Measurements from ENCODE around the gene MIS12.

Gene MIS12

DNA sequence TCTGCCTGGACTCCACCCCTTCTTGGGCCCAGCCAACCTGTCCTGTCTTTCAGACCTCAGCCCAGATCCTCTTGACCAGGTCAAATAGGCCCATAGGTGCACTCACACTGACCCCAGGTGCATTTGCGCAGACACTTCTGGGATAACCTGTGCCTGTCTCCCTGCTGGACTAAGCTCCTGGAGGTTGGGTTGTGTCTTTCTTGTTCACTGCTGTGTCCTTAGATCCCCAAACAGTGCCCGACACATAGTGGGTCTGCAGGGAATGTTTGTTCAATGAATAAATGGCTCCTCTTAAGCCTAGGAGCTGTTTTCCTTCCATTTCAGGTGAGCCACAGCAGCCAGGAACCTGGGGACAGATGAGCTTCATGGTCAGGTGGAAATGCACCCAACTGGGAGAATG, 49.1 kb downstream of the MIS12 start:
- no peak for DNase-seq (ENCODE audit: low spot score)

DNA sequence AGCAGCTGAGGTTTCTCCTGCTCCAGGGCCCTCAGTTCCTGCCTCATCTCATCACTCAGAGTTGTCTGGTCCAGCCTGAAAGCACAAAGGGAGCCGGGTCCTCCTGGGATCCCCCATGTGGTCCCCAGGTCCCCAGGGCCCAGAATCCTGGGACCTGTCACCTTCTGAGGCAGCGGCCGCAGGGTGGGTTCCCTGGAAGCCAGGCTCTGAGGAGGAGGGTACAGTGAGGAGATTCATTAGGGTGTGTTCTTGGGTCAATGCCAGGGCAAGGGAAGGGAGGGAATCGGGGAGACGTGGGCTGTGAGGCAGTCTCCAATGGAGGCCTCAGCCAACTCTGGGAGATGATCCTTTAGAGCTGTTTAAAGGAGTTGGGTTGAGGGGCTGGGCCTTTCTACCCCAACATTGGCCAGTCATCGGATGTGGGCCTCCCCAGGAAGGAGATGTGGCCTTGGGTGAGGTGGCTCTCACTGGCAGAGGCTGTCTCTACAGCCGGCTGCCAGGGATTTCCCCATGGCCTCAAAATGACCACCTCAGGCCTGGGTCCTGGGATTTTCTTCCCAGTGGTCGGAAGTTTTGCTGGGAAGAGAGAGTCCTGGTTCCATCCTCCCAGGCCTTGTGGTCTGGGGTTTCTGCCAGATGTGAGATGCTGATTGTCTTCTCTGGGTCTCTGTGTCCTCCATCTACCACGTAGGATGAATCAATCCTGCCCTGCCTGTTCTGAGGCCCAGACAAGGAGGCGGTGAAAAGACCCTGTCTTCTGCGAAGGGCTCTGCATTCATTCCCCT, 50.7 kb downstream of the MIS12 start:
- no peak for DNase-seq (ENCODE audit: low spot score)

DNA sequence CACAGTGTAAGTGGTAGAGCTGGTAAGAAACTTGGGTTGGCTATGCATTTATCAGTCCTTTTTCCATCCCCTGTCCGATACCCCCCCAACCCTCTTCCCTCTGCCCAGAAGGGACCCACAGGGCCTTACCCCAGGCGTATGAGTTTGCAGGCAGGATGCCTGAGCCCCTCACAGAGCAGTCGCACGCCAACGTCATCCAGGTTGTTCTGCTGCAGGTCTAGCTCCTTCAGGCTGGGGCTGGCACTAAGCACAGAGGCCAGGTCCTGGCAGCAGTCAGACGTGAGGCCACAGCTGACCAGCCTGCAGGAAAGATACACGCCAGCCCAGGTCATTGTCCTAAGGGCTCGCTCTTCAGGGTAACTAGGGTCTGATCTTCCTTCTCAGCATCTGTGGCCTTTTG, 52.9 kb downstream of the MIS12 start:
- no peak for DNase-seq (ENCODE audit: low spot score)

GRCh38 chr17:5540321-5540720, 54.0 kb downstream of the MIS12 start:
- DNase-seq (ENCODE audit: low spot score): no peak

Data from CD4-positive, alpha-beta T cell treated with Interleukin-6 at 100 ng/mL for 8 hours (primary cell).